Osteocyte (in vitro differentiated cells): Measurements from ENCODE around the gene HNRNPA1L2. TPM values are rescaled to one million over a fixed set of nuclear protein-coding genes. Genes with fewer than 3 reads are reported as not detected.
"Not testable (repeated sequence)": the region's sequence is repeated elsewhere in the genome, so short reads cannot be mapped to it uniquely, and the experiment has no call there.

Experiments used
- DNase-seq: peaks from one replicate; pipeline ENCODE4 v3.0.0; 2021; ENCODE audit warnings: mixed read lengths; ENCODE audit not compliant: unreplicated experiment; ENCODE audit errors: extremely low spot score
- H3K27ac Mint-ChIP-seq: one replicate; pipeline ENCODE4 v1.8.0; 2021; ENCODE audit warnings: mild to moderate bottlenecking, mixed read lengths; ENCODE audit not compliant: unreplicated experiment
- H3K27me3 Mint-ChIP-seq: one replicate; pipeline ENCODE4 v1.8.0; 2021; ENCODE audit warnings: mixed read lengths; ENCODE audit not compliant: unreplicated experiment
- H3K36me3 Mint-ChIP-seq: one replicate; pipeline ENCODE4 v1.8.0; 2021; ENCODE audit warnings: mixed read lengths; ENCODE audit not compliant: unreplicated experiment
- H3K4me1 Mint-ChIP-seq: one replicate; pipeline ENCODE4 v1.8.0; 2021; ENCODE audit warnings: mixed read lengths; ENCODE audit not compliant: unreplicated experiment
- H3K4me3 Mint-ChIP-seq: one replicate; pipeline ENCODE4 v1.8.0; 2021; ENCODE audit warnings: mild to moderate bottlenecking, moderate library complexity, mixed read lengths; ENCODE audit not compliant: unreplicated experiment
- H3K9me3 Mint-ChIP-seq: one replicate; pipeline ENCODE4 v1.8.0; 2021; ENCODE audit warnings: mixed read lengths; ENCODE audit not compliant: unreplicated experiment
- CTCF ChIP-seq: fragments of 200-600 bp; sonication (generic); IDR thresholded peaks from 2 replicates; pipeline ENCODE4 v1.5.0; 2021; ENCODE audit warnings: antibody characterized with exemption, mild to moderate bottlenecking, moderate library complexity
- long read RNA-seq: library from polyadenylated mRNA; unstranded; transcript quantifications from one replicate; pipeline ENCODE4 v2.0.0, GENCODE V29; 2021
- total RNA-seq: library from RNA; stranded (reverse); gene quantifications from 2 replicates; pipeline ENCODE4 v1.2.1, GENCODE V29; 2021

HNRNPA1L2 gene
- 7.2 and 8.9 TPM in 2 replicates for total RNA-seq
- long read RNA-seq, result 0 reads

DNA sequence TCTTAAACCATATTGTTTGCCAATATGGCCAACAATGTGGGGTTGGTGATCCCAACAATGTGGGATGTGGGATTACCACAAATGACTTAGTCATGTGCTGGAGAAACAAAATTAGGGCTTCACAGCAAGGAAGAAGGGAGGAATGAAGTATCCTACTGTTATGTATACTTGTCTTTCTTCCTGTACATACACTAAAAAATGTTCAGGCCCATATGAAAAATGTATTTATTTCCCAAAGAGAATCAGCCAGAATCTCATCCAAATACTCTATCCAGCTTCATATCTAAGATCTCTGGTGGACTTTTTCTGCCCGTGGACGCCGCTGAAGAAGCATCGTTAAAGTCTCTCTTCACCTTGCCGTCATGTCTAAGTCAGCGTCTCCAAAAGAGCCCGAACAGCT lies at the start of gene HNRNPA1L2:
HNRNPA1L2 (plus strand) TSS at position 301 of the 400 bp plus-strand sequence; CDS start at position 363, 62 bp downstream.
- no peaks in the 10 kb centered on the region for H3K9me3 Mint-ChIP-seq
- H3K4me1 Mint-ChIP-seq, result no peaks in the 10 kb centered on the region
- H3K27me3 Mint-ChIP-seq, result no peaks in the 10 kb centered on the region
- H3K36me3 Mint-ChIP-seq, result peaks cover 28% of the 10 kb centered on the region
- no peak for DNase-seq
- no peak within 1 kb of the TSS for H3K4me3 Mint-ChIP-seq
- H3K27ac Mint-ChIP-seq, result no peak within 1 kb of the TSS
- TF ChIP-seq CTCF, result no peak

GRCh38 chr13:52593175-52593574 lies 49.1 kb upstream of the HNRNPA1L2 start:
- DNase-seq, H3K36me3 Mint-ChIP-seq: not testable (repeated sequence)

DNA sequence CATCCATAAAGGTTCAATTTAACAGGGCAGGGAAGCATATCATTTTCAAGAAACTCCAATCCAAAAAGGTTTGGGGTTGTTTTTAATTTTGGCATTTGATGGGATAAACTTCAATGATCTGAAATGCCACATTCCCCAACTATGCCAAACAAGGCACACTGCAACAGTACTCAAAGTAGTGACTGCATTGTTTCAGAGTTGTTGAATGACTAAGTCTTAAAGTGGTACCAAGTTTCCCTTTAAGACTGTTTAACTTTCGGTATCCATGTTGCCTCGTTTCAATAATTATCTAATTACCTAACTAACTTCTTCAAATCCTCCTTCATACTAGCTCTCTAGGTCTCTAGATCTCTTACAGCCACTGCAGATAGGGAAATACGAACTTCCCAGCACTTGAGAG lies 48.4 kb upstream of the HNRNPA1L2 start:
- H3K27ac Mint-ChIP-seq, H3K4me3 Mint-ChIP-seq, H3K36me3 Mint-ChIP-seq, H3K27me3 Mint-ChIP-seq, H3K4me1 Mint-ChIP-seq, H3K9me3 Mint-ChIP-seq, DNase-seq: not testable (repeated sequence)

More at GRCh38 chr13:52593175-52593574, 49.1 kb upstream of the HNRNPA1L2 start:
- not testable (repeated sequence) for H3K27ac Mint-ChIP-seq, H3K4me3 Mint-ChIP-seq, H3K9me3 Mint-ChIP-seq, H3K4me1 Mint-ChIP-seq, H3K27me3 Mint-ChIP-seq

DNA sequence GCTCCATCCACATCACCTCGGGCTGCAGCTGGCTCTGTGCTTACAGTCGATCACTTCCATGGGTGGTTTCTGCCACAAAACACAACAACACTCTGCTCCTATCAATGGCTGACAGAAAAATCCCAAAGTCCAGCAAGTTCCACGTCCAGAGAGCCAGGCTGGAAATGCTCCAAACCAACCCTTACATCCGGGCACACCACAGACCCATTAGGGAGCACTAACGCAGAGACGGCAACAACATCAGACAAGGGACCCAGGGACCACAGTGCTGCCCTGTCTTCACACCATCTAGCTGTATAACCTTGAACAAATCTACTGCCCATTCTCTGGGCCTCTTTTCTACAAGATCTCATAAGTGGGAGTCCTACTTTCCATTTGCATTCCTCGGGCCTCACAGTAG lies 47.9 kb upstream of the HNRNPA1L2 start:
- H3K4me3 Mint-ChIP-seq, H3K4me1 Mint-ChIP-seq, H3K9me3 Mint-ChIP-seq, H3K27ac Mint-ChIP-seq, H3K27me3 Mint-ChIP-seq, H3K36me3 Mint-ChIP-seq, DNase-seq: not testable (repeated sequence)

DNA sequence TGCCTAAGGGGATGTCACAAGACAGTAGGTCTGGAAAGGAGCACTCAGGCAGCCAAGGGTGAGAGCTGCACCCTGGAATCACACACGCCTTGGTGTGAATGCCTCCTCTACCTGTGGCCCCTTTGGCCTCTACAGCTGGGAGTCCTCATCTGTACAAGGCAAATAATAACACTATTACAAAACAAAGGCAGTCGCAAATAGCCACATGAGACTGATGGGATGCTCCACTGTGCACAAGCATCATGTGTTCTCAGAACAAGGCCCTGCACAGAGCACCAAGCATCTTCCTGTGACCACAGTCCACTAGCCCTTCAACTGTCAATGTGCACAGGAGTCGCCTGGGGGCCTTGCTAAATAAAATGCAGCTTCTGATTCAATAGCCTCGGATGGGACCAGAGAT lies 44.6 kb upstream of the HNRNPA1L2 start:
- Mint-ChIP-seq H3K4me1 (peaks cover 23% of the 10 kb centered on the region), H3K4me3 (no peak overlapping the region), H3K27me3 (no peaks in the 10 kb centered on the region), H3K9me3 (no peaks in the 10 kb centered on the region), H3K36me3 (no peaks in the 10 kb centered on the region), H3K27ac (no peak overlapping the region)
- DNase-seq, result no peak
- TF ChIP-seq CTCF, result no peak

GRCh38 chr13:52599037-52599847 lies 43.0 kb upstream of the HNRNPA1L2 start:
- Mint-ChIP-seq H3K27me3 (no peaks in the 10 kb centered on the region), H3K4me3 (peak overlapping the region; percentile 79), H3K27ac (peak overlapping the region; percentile 77), H3K4me1 (peaks cover 23% of the 10 kb centered on the region), H3K9me3 (no peaks in the 10 kb centered on the region), H3K36me3 (no peaks in the 10 kb centered on the region)
- no peak for DNase-seq
- TF ChIP-seq CTCF, result no peak
